WTC11 (cell line): ENCODE measurements around the gene PAWR. TPM values are rescaled to one million over a fixed set of nuclear protein-coding genes. Genes with fewer than 3 reads are reported as not detected.

Source experiments
- ATAC-seq: fragments of 200-7000 bp; cut with Tn5 transposase; 2 replicates; pipeline ENCODE4 v1.10.0; 2021; ENCODE audit warnings: mild to moderate bottlenecking, moderate library complexity
- CTCF ChIA-PET: fragments of 300-600 bp; sonication (Branson Sonifier 250); formaldehyde crosslinking; loops from one replicate; lab custom pipeline; 2021; ENCODE audit warnings: antibody characterized with exemption; lab: Charles Lee
- POLR2A ChIA-PET: fragments of 350-600 bp; sonication (Branson Sonifier 250); formaldehyde crosslinking; loops from one replicate; lab custom pipeline; 2021; ENCODE audit warnings: antibody characterized with exemption; lab: Charles Lee
- DNase-seq: peaks from one replicate; pipeline ENCODE4 v3.0.0; 2021; ENCODE audit warnings: low spot score
- H3K27ac Mint-ChIP-seq: 2 replicates; pipeline ENCODE4 v1.8.0; 2021; ENCODE audit warnings: mixed read lengths
- H3K27me3 Mint-ChIP-seq: 2 replicates; pipeline ENCODE4 v1.8.0; 2021; ENCODE audit warnings: low read depth, mild to moderate bottlenecking, moderate library complexity, mixed read lengths
- H3K36me3 Mint-ChIP-seq: 2 replicates; pipeline ENCODE4 v1.8.0; 2021; ENCODE audit warnings: mixed read lengths
- H3K4me1 Mint-ChIP-seq: 2 replicates; pipeline ENCODE4 v1.8.0; 2022; ENCODE audit warnings: mixed read lengths
- H3K4me3 Mint-ChIP-seq: 2 replicates; pipeline ENCODE4 v1.8.0; 2021; ENCODE audit warnings: mild to moderate bottlenecking, moderate library complexity, mixed read lengths
- H3K9me3 Mint-ChIP-seq: 2 replicates; pipeline ENCODE4 v1.8.0; 2021; ENCODE audit warnings: mixed read lengths
- CREB1 ChIP-seq: sonication (generic); formaldehyde crosslinking; IDR thresholded peaks from 2 replicates; pipeline ENCODE4 v1.8.0; 2023; ENCODE audit warnings: mild to moderate bottlenecking, missing genetic modification reagents
- EMX1 ChIP-seq: fragments of 250-450 bp; sonication (Bioruptor Pico); IDR thresholded peaks from 2 replicates; pipeline ENCODE4 v1.8.0; 2021; ENCODE audit warnings: mild to moderate bottlenecking
- GABPB1 ChIP-seq: sonication (generic); formaldehyde crosslinking; IDR thresholded peaks from 2 replicates; pipeline ENCODE4 v1.8.1; 2023; ENCODE audit warnings: mild to moderate bottlenecking, missing genetic modification reagents
- NFATC4 ChIP-seq: fragments of 250-450 bp; sonication (Bioruptor Pico); IDR thresholded peaks from 2 replicates; pipeline ENCODE4 v1.9.0; 2021; ENCODE audit warnings: mild to moderate bottlenecking
- NFYB ChIP-seq: sonication (generic); formaldehyde crosslinking; conservative IDR thresholded peaks from 2 replicates; pipeline ENCODE4 v1.8.0; 2022; ENCODE audit warnings: low read depth, missing genetic modification reagents
- RORB ChIP-seq: fragments of 250-450 bp; sonication (Bioruptor Pico); IDR thresholded peaks from 2 replicates; pipeline ENCODE4 v1.9.0; 2021; ENCODE audit warnings: mild to moderate bottlenecking
- TEAD4 ChIP-seq: sonication (generic); formaldehyde crosslinking; IDR thresholded peaks from 2 replicates; pipeline ENCODE4 v1.8.0; 2022; ENCODE audit warnings: mild to moderate bottlenecking, missing genetic modification reagents
- total RNA-seq: library from RNA; stranded (reverse); gene quantifications from 3 replicates; pipeline ENCODE4 v1.2.3, GENCODE V29; 2021
- TF ChIP-seq, protein P1 (sequence below): fragments of 250-450 bp; sonication (Bioruptor Pico); IDR thresholded peaks from 2 replicates; pipeline ENCODE4 v1.9.0; 2021; ENCODE audit warnings: mild to moderate bottlenecking
- TF ChIP-seq, protein P2 (sequence below): fragments of 250-450 bp; sonication (Bioruptor Pico); conservative IDR thresholded peaks from 2 replicates; pipeline ENCODE4 v1.9.0; 2021; ENCODE audit warnings: mild to moderate bottlenecking
- TF ChIP-seq, protein P3 (sequence below): fragments of 250-450 bp; sonication (Bioruptor Pico); IDR thresholded peaks from 2 replicates; pipeline ENCODE4 v1.9.0; 2021; ENCODE audit warnings: mild to moderate bottlenecking, borderline replicate concordance
- TF ChIP-seq, protein P4 (sequence below): sonication (generic); formaldehyde crosslinking; IDR thresholded peaks from 2 replicates; pipeline ENCODE4 v1.8.1; 2023; ENCODE audit warnings: mild to moderate bottlenecking, moderate library complexity, missing genetic modification reagents
- TF ChIP-seq, protein P5 (sequence below): fragments of 250-450 bp; sonication (Bioruptor Pico); IDR thresholded peaks from 2 replicates; pipeline ENCODE4 v2.1.2; 2022; ENCODE audit warnings: mild to moderate bottlenecking, moderate library complexity
- TF ChIP-seq, protein P6 (sequence below): sonication (generic); formaldehyde crosslinking; IDR thresholded peaks from 2 replicates; pipeline ENCODE4 v1.8.1; 2023; ENCODE audit warnings: mild to moderate bottlenecking, missing genetic modification reagents, moderate library complexity
- TF ChIP-seq, protein P7 (sequence below): sonication (generic); formaldehyde crosslinking; IDR thresholded peaks from 2 replicates; pipeline ENCODE4 v1.8.1; 2023; ENCODE audit warnings: mild to moderate bottlenecking, missing genetic modification reagents, moderate library complexity

PAWR gene
- total RNA-seq, 1 experiment from 2014 or later, result 397 TPM

DNA sequence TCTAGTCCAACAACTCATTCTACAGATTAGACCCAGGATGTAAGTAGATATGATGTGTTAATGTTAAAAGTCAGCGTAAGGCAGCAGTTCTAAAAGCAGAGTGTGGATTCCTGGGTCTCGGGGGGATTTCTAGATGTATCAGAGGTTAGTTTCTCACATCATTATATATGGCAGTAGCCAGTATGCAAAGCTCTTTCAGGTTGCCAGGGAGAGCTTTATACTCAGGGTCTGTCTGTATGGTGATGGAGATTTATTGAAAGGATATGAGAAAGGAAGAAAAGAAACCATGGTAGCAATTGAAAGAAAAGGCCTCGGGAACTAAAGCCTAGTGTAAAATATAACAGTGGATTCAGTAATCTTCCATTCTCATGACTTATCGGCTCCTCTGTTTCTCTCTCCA is 26.2 kb upstream of the PAWR start (continued):
- TF ChIP-seq, protein P1, sequence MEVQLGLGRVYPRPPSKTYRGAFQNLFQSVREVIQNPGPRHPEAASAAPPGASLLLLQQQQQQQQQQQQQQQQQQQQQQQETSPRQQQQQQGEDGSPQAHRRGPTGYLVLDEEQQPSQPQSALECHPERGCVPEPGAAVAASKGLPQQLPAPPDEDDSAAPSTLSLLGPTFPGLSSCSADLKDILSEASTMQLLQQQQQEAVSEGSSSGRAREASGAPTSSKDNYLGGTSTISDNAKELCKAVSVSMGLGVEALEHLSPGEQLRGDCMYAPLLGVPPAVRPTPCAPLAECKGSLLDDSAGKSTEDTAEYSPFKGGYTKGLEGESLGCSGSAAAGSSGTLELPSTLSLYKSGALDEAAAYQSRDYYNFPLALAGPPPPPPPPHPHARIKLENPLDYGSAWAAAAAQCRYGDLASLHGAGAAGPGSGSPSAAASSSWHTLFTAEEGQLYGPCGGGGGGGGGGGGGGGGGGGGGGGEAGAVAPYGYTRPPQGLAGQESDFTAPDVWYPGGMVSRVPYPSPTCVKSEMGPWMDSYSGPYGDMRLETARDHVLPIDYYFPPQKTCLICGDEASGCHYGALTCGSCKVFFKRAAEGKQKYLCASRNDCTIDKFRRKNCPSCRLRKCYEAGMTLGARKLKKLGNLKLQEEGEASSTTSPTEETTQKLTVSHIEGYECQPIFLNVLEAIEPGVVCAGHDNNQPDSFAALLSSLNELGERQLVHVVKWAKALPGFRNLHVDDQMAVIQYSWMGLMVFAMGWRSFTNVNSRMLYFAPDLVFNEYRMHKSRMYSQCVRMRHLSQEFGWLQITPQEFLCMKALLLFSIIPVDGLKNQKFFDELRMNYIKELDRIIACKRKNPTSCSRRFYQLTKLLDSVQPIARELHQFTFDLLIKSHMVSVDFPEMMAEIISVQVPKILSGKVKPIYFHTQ, result no peak
- TF ChIP-seq EMX1 (CRISPR knock-in tag) (no peak), TEAD4 (CRISPR knock-in tag) (no peak)
- TF ChIP-seq, protein P2, sequence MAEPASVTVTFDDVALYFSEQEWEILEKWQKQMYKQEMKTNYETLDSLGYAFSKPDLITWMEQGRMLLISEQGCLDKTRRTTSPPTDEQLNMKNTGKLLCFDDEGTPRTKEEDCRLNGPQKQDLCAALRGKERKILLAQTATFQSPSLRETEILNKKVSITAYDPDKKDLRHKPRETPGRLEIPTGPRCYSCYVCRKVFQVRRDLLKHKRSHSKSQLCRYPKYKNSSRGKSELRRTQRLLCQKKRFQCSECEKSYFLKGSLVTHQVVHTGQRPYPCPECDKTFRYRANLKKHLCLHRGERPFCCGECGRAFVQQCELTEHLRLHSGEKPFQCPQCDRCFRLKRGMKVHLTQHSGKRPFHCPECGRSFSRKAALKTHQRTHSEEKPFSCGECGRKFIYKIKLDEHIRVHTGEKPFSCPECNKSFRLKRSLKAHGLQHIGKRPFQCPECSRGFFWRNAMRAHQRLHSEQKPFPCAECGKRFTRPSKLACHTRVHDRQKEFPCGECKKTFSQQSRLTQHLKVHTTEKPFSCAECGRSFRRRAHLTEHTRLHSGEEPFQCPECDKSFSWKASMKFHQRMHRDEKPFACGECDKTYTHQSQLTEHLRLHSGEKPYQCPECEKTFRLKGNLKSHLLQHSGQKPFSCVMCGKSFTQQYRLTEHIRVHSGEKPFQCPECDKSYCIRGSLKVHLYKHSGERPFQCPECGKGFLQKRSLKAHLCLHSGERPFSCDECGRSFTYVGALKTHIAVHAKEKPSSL, result no peak

DNA sequence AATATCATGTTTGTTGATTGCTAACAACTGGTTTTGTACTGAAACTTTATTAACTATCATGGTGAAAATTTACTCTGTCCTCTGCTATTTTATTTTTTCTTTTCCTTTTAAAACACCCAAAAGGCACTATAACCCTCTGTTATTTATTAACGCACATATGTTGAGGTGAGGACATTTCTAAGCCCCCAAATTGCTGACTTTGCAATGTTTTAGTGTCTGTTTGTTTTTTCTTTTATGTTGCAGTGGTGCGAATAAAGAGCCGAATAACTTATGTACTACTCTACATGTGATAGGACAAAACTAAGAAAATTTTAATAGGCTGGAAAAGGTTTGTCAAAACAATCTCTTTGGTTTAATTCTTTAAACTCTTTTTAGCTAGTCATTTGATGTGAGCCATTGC is 24.5 kb upstream of the PAWR start:
- ChIA-PET POLR2A (no interaction called here), CTCF (no interaction called here)
- Mint-ChIP-seq H3K27me3 (no peaks in the 10 kb centered on the region), H3K27ac (no peak overlapping the region), H3K4me3 (no peak overlapping the region), H3K36me3 (no peaks in the 10 kb centered on the region), H3K9me3 (no peaks in the 10 kb centered on the region), H3K4me1 (peaks cover 3% of the 10 kb centered on the region)
- ATAC-seq (no peak), DNase-seq (no peak)
- TF ChIP-seq, protein P3, sequence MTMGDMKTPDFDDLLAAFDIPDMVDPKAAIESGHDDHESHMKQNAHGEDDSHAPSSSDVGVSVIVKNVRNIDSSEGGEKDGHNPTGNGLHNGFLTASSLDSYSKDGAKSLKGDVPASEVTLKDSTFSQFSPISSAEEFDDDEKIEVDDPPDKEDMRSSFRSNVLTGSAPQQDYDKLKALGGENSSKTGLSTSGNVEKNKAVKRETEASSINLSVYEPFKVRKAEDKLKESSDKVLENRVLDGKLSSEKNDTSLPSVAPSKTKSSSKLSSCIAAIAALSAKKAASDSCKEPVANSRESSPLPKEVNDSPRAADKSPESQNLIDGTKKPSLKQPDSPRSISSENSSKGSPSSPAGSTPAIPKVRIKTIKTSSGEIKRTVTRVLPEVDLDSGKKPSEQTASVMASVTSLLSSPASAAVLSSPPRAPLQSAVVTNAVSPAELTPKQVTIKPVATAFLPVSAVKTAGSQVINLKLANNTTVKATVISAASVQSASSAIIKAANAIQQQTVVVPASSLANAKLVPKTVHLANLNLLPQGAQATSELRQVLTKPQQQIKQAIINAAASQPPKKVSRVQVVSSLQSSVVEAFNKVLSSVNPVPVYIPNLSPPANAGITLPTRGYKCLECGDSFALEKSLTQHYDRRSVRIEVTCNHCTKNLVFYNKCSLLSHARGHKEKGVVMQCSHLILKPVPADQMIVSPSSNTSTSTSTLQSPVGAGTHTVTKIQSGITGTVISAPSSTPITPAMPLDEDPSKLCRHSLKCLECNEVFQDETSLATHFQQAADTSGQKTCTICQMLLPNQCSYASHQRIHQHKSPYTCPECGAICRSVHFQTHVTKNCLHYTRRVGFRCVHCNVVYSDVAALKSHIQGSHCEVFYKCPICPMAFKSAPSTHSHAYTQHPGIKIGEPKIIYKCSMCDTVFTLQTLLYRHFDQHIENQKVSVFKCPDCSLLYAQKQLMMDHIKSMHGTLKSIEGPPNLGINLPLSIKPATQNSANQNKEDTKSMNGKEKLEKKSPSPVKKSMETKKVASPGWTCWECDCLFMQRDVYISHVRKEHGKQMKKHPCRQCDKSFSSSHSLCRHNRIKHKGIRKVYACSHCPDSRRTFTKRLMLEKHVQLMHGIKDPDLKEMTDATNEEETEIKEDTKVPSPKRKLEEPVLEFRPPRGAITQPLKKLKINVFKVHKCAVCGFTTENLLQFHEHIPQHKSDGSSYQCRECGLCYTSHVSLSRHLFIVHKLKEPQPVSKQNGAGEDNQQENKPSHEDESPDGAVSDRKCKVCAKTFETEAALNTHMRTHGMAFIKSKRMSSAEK (CRISPR knock-in tag), result no peak

DNA sequence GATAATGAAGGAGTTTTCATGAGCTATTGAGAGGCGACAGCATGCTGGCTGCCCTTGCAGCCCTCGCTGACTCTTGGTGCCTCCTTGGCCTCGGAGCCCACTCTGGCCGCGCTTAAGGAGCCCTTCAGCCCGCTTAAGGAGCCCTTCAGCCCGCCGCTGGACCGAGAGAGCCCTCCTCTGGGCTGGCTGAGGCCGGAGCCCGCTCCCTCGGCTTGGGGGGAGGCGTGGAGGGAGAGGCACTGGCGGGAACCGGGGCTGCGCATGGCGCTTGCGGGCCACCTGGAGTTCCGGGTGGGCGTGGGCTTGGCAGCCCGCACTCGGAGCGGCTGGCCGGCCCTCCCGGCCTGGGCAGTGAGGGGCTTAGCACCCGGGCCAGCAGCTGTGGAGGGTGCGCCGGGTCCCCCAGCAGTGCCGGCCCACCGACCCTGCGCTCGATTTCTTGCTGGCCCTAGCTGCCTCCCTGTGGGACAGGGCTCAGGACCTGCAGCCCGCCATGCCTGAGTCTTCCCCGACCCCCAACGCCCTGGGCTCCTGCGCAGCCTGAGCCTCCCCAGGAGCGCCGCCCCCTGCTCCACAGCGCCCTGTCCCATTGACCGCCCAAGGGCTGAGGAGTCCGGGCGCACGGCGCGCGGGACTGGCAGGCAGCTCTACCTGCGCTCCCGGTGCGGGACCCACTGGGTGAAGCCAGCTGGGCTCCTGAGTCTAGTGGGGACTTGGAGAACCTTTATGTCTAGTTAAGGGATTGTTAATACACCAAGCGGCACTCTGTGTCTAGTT is 20.1 kb upstream of the PAWR start:
- no peaks in the 10 kb centered on the region for H3K27me3 Mint-ChIP-seq
- no peak for TF ChIP-seq NFATC4 (CRISPR knock-in tag)
- TF ChIP-seq, protein P4, sequence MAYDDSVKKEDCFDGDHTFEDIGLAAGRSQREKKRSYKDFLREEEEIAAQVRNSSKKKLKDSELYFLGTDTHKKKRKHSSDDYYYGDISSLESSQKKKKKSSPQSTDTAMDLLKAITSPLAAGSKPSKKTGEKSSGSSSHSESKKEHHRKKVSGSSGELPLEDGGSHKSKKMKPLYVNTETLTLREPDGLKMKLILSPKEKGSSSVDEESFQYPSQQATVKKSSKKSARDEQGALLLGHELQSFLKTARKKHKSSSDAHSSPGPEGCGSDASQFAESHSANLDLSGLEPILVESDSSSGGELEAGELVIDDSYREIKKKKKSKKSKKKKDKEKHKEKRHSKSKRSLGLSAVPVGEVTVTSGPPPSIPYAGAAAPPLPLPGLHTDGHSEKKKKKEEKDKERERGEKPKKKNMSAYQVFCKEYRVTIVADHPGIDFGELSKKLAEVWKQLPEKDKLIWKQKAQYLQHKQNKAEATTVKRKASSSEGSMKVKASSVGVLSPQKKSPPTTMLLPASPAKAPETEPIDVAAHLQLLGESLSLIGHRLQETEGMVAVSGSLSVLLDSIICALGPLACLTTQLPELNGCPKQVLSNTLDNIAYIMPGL (CRISPR knock-in tag), result peak; percentile 23; the same call in 1 of the 2 replicates
- no peak overlapping the region for H3K27ac Mint-ChIP-seq
- DNase-seq, result peak; percentile 18
- no peaks in the 10 kb centered on the region for H3K9me3 Mint-ChIP-seq
- H3K36me3 Mint-ChIP-seq, result no peaks in the 10 kb centered on the region
- peaks cover 22% of the 10 kb centered on the region for H3K4me1 Mint-ChIP-seq
- H3K4me3 Mint-ChIP-seq, result no peak overlapping the region
- POLR2A ChIA-PET, result no interaction called here
- CTCF ChIA-PET, result interaction anchor here (0.5 to 1.2 kb wide), 3 partner anchors 29 to 509 kb away, joined by 3 read pairs; no protein-coding TSS in a partner anchor
- peak; percentile 48 for ATAC-seq

DNA sequence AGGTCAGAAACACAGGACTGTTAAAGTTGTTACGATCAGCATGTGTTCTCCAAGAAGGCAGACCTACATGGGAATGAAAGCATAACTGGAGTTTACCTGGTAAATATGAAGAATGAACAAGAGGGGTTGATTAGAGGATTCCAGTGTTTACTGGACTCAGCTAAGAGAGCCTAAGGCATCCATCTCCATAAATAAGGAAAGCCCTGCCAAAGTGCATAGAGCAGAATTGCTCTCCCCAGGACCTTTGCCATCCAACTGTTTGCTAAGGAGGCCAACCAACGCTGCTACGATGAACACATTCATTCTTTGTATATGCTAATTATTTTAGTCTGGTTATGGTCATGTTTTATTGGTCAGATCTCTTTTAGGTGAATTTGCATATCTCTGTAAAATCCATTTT is 17.1 kb upstream of the PAWR start:
- CTCF ChIA-PET, result no interaction called here
- H3K36me3 Mint-ChIP-seq, result no peaks in the 10 kb centered on the region
- no peak overlapping the region for H3K27ac Mint-ChIP-seq
- ATAC-seq (no peak), DNase-seq (no peak)
- H3K27me3 Mint-ChIP-seq, result no peaks in the 10 kb centered on the region
- no peak overlapping the region for H3K4me3 Mint-ChIP-seq
- no peaks in the 10 kb centered on the region for H3K9me3 Mint-ChIP-seq
- peaks cover 26% of the 10 kb centered on the region for H3K4me1 Mint-ChIP-seq
- POLR2A ChIA-PET, result no interaction called here
- no peak for TF ChIP-seq CREB1 (CRISPR knock-in tag)
- no peak for TF ChIP-seq NFYB (CRISPR knock-in tag)
- TF ChIP-seq GABPB1 (CRISPR knock-in tag), result no peak
- TF ChIP-seq RORB (CRISPR knock-in tag), result no peak
- TF ChIP-seq, protein P5, sequence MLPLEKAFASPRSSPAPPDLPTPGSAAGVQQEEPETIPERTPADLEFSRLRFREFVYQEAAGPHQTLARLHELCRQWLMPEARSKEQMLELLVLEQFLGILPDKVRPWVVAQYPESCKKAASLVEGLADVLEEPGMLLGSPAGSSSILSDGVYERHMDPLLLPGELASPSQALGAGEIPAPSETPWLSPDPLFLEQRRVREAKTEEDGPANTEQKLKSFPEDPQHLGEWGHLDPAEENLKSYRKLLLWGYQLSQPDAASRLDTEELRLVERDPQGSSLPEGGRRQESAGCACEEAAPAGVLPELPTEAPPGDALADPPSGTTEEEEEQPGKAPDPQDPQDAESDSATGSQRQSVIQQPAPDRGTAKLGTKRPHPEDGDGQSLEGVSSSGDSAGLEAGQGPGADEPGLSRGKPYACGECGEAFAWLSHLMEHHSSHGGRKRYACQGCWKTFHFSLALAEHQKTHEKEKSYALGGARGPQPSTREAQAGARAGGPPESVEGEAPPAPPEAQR (CRISPR knock-in tag), result no peak
- TF ChIP-seq, protein P6, sequence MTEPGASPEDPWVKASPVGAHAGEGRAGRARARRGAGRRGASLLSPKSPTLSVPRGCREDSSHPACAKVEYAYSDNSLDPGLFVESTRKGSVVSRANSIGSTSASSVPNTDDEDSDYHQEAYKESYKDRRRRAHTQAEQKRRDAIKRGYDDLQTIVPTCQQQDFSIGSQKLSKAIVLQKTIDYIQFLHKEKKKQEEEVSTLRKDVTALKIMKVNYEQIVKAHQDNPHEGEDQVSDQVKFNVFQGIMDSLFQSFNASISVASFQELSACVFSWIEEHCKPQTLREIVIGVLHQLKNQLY, result no peak
- TF ChIP-seq, protein P7, sequence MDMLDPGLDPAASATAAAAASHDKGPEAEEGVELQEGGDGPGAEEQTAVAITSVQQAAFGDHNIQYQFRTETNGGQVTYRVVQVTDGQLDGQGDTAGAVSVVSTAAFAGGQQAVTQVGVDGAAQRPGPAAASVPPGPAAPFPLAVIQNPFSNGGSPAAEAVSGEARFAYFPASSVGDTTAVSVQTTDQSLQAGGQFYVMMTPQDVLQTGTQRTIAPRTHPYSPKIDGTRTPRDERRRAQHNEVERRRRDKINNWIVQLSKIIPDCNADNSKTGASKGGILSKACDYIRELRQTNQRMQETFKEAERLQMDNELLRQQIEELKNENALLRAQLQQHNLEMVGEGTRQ (CRISPR knock-in tag), result no peak
